Progenitor cell of endocrine pancreas (in vitro differentiated cells): Measurements from ENCODE around the gene CD226. TPM values are rescaled to one million over a fixed set of nuclear protein-coding genes. Genes with fewer than 3 reads are reported as not detected.

ENCODE experiments used
- DNase-seq: peaks from one replicate; pipeline ENCODE4 v3.0.0; 2021; ENCODE audit warnings: low spot score; ENCODE audit not compliant: unreplicated experiment
- H3K27ac Mint-ChIP-seq: 2 replicates; pipeline ENCODE4 v1.8.0; 2021; ENCODE audit warnings: mild to moderate bottlenecking, moderate library complexity, mixed read lengths
- H3K27me3 Mint-ChIP-seq: 2 replicates; pipeline ENCODE4 v1.8.0; 2021; ENCODE audit warnings: mixed read lengths
- H3K36me3 Mint-ChIP-seq: 2 replicates; pipeline ENCODE4 v1.8.0; 2022; ENCODE audit warnings: mixed read lengths; ENCODE audit not compliant: insufficient read depth
- H3K4me1 Mint-ChIP-seq: 2 replicates; pipeline ENCODE4 v1.8.0; 2021; ENCODE audit warnings: low read depth, mixed read lengths
- H3K4me3 Mint-ChIP-seq: 2 replicates; pipeline ENCODE4 v1.8.0; 2021; ENCODE audit warnings: low read depth, mild to moderate bottlenecking, moderate library complexity, mixed read lengths
- H3K9me3 Mint-ChIP-seq: 2 replicates; pipeline ENCODE4 v1.8.0; 2021; ENCODE audit warnings: low read depth, mixed read lengths
- total RNA-seq: library from RNA; stranded (reverse); gene quantifications from 2 replicates; pipeline ENCODE4 v1.2.1, GENCODE V29; 2021
- TF ChIP-seq, protein P1 (sequence below): fragments of 200-600 bp; sonication (generic); IDR thresholded peaks from one replicate; pipeline ENCODE4 v1.5.0; 2021; ENCODE audit warnings: antibody characterized with exemption, mild to moderate bottlenecking; ENCODE audit not compliant: unreplicated experiment

CD226 gene
- total RNA-seq, 1 donor from 2014 or later = 0.55 TPM

- H3K4me3 Mint-ChIP-seq = no peak overlapping the region
- H3K9me3 Mint-ChIP-seq = peaks cover 8% of the 10 kb centered on the region
- no peaks in the 10 kb centered on the region for H3K36me3 Mint-ChIP-seq
- H3K27me3 Mint-ChIP-seq = no peaks in the 10 kb centered on the region
- H3K27ac Mint-ChIP-seq = no peak overlapping the region
- no peaks in the 10 kb centered on the region for H3K4me1 Mint-ChIP-seq
- DNase-seq = no peak
- TF ChIP-seq, protein P1, sequence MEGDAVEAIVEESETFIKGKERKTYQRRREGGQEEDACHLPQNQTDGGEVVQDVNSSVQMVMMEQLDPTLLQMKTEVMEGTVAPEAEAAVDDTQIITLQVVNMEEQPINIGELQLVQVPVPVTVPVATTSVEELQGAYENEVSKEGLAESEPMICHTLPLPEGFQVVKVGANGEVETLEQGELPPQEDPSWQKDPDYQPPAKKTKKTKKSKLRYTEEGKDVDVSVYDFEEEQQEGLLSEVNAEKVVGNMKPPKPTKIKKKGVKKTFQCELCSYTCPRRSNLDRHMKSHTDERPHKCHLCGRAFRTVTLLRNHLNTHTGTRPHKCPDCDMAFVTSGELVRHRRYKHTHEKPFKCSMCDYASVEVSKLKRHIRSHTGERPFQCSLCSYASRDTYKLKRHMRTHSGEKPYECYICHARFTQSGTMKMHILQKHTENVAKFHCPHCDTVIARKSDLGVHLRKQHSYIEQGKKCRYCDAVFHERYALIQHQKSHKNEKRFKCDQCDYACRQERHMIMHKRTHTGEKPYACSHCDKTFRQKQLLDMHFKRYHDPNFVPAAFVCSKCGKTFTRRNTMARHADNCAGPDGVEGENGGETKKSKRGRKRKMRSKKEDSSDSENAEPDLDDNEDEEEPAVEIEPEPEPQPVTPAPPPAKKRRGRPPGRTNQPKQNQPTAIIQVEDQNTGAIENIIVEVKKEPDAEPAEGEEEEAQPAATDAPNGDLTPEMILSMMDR = no peak
Observed at GRCh38 chr18:69878213-69878933, 69.3 kb downstream of the CD226 start.

GRCh38 chr18:69876490-69876889, 71.2 kb downstream of the CD226 start:
- Mint-ChIP-seq H3K36me3 (no peaks in the 10 kb centered on the region), H3K4me1 (no peaks in the 10 kb centered on the region), H3K9me3 (peaks cover 8% of the 10 kb centered on the region), H3K27ac (no peak overlapping the region), H3K4me3 (no peak overlapping the region), H3K27me3 (no peaks in the 10 kb centered on the region)
- DNase-seq = no peak
- TF ChIP-seq, protein P1 = no peak

- peaks cover 3% of the 10 kb centered on the region for H3K9me3 Mint-ChIP-seq
- H3K36me3 Mint-ChIP-seq = no peaks in the 10 kb centered on the region
- H3K4me1 Mint-ChIP-seq = no peaks in the 10 kb centered on the region
- H3K4me3 Mint-ChIP-seq = no peak overlapping the region
- no peak for DNase-seq
- TF ChIP-seq, protein P1 = no peak
- H3K27me3 Mint-ChIP-seq = no peaks in the 10 kb centered on the region
- H3K27ac Mint-ChIP-seq = no peak overlapping the region
Observed at GRCh38 chr18:69874058-69874457, 73.6 kb downstream of the CD226 start.

- Mint-ChIP-seq H3K4me3 (no peak overlapping the region), H3K4me1 (no peaks in the 10 kb centered on the region), H3K27ac (peak overlapping the region; percentile 42), H3K36me3 (no peaks in the 10 kb centered on the region), H3K9me3 (no peaks in the 10 kb centered on the region), H3K27me3 (no peaks in the 10 kb centered on the region)
- no peak for DNase-seq
- TF ChIP-seq, protein P1 = no peak
Observed at GRCh38 chr18:69872661-69873060, 75.0 kb downstream of the CD226 start.

- H3K27ac Mint-ChIP-seq = no peak overlapping the region
- DNase-seq = no peak
- H3K4me3 Mint-ChIP-seq = no peak overlapping the region
- H3K27me3 Mint-ChIP-seq = no peaks in the 10 kb centered on the region
- H3K36me3 Mint-ChIP-seq = no peaks in the 10 kb centered on the region
- TF ChIP-seq, protein P1 = no peak
- H3K9me3 Mint-ChIP-seq = no peaks in the 10 kb centered on the region
- H3K4me1 Mint-ChIP-seq = no peaks in the 10 kb centered on the region
Observed at GRCh38 chr18:69871363-69871762, 76.3 kb downstream of the CD226 start.
